HepG2 (cell line): ENCODE results near the gene ASCC2. TPM values are rescaled to one million over a fixed set of nuclear protein-coding genes. Genes with fewer than 3 reads are reported as not detected.

Source experiments
- GABPA ChIP-seq, 2 experiments: IDR thresholded peaks; 2 replicates each; pipeline ENCODE4 v1.6.1; 2011 to 2016; ENCODE audit warnings: low read depth in 2 of 2, low read length in 1 of 2, missing biosample characterization in 1 of 2, missing genetic modification characterization in 1 of 2
- HNF4A ChIP-seq: sonication (generic); formaldehyde crosslinking; IDR thresholded peaks from 2 replicates; pipeline ENCODE4 v1.4.0; 2020; ENCODE audit warnings: missing genetic modification reagents
- HNF4G ChIP-seq, 2 experiments: sonication (generic) in 1 of 2; formaldehyde crosslinking in 1 of 2; IDR thresholded peaks; 2 replicates each; pipeline versions ENCODE4 v1.4.0 to v1.6.1; 2011 to 2020; ENCODE audit warnings: borderline replicate concordance in 2 of 2, low read depth in 2 of 2, mild to moderate bottlenecking in 2 of 2, low read length in 1 of 2, missing genetic modification reagents in 1 of 2, moderate library complexity in 1 of 2
- HNRNPUL1 ChIP-seq: fragments of 200-400 bp; formaldehyde crosslinking; IDR thresholded peaks from 2 replicates; pipeline ENCODE4 v1.6.1; 2017; ENCODE audit warnings: low read depth, mild to moderate bottlenecking, low read length, moderate library complexity
- KDM3A ChIP-seq: IDR thresholded peaks from 2 replicates; pipeline ENCODE4 v1.6.1; 2018; ENCODE audit warnings: low read depth, missing compliant biosample characterization
- MEIS2 ChIP-seq: sonication (generic); formaldehyde crosslinking; IDR thresholded peaks from 2 replicates; pipeline ENCODE4 v1.9.0; 2021; ENCODE audit warnings: mild to moderate bottlenecking, missing genetic modification reagents
- PATZ1 ChIP-seq: sonication (generic); formaldehyde crosslinking; IDR thresholded peaks from 2 replicates; pipeline ENCODE4 v1.4.0; 2020; ENCODE audit warnings: missing genetic modification reagents
- SNAPC4 ChIP-seq: sonication (generic); formaldehyde crosslinking; IDR thresholded peaks from 2 replicates; pipeline ENCODE4 v1.4.0; 2020; ENCODE audit warnings: mild to moderate bottlenecking, missing genetic modification reagents
- ZNF138 ChIP-seq: sonication (generic); formaldehyde crosslinking; IDR thresholded peaks from 2 replicates; pipeline ENCODE4 v1.5.0; 2020; ENCODE audit warnings: mild to moderate bottlenecking, low read depth, missing genetic modification reagents
- ZNF260 ChIP-seq: sonication (generic); formaldehyde crosslinking; IDR thresholded peaks from 2 replicates; pipeline ENCODE4 v1.4.0; 2020; ENCODE audit warnings: missing genetic modification reagents, low read depth, mild to moderate bottlenecking, borderline replicate concordance
- ZNF564 ChIP-seq: sonication (generic); formaldehyde crosslinking; IDR thresholded peaks from 2 replicates; pipeline ENCODE4 v1.8.1; 2023; ENCODE audit warnings: mild to moderate bottlenecking, missing genetic modification reagents
- polyA plus RNA-seq, 8 experiments: library from polyadenylated mRNA; depleted of rRNA in 3 of 8; stranded (reverse) in 7 of 8; unstranded in 1 of 8; fragments of >200 nt; fragmentation: Illumina TruSeq in 4 of 8; extraction: Trizol in 4 of 8; gene quantifications; 2 replicates each; pipeline versions ENCODE4 v1.2.1 to v1.2.3, GENCODE V29; 2011 to 2016; ENCODE audit warnings: low read depth in 4 of 8, missing spikeins in 1 of 8, mixed read lengths in 1 of 8; ENCODE audit not compliant: insufficient read depth in 1 of 8
- total RNA-seq, 5 experiments: library from RNA; depleted of rRNA; stranded (reverse); fragments of >200 nt; fragmentation: Illumina TruSeq; extraction: Trizol; gene quantifications; 2 replicates each; pipeline ENCODE4 v1.2.3, GENCODE V29; 2016; ENCODE audit warnings: low read depth in 1 of 5
- TF ChIP-seq, protein P1 (sequence below): sonication (generic); formaldehyde crosslinking; IDR thresholded peaks from 2 replicates; pipeline ENCODE4 v1.8.0; 2022; ENCODE audit warnings: mild to moderate bottlenecking, missing genetic modification reagents, moderate library complexity
- TF ChIP-seq, protein P2 (sequence below): sonication (generic); formaldehyde crosslinking; IDR thresholded peaks from 2 replicates; pipeline ENCODE4 v1.5.0; 2020; ENCODE audit warnings: missing genetic modification reagents
- TF ChIP-seq, protein P3 (sequence below): sonication (generic); formaldehyde crosslinking; IDR thresholded peaks from 2 replicates; pipeline ENCODE4 v1.8.0; 2022; ENCODE audit warnings: missing genetic modification reagents, low read depth, mild to moderate bottlenecking, borderline replicate concordance
- TF ChIP-seq, protein P4 (sequence below): IDR thresholded peaks from 2 replicates; pipeline ENCODE4 v1.6.1; 2016; ENCODE audit warnings: low read depth

The ASCC2 gene
- total and polyA plus RNA-seq, 2 of the 13 experiments (the other 11 are each of a cell fraction or from before 2014, with no cell fraction given): 26.2 to 26.3 TPM

DNA sequence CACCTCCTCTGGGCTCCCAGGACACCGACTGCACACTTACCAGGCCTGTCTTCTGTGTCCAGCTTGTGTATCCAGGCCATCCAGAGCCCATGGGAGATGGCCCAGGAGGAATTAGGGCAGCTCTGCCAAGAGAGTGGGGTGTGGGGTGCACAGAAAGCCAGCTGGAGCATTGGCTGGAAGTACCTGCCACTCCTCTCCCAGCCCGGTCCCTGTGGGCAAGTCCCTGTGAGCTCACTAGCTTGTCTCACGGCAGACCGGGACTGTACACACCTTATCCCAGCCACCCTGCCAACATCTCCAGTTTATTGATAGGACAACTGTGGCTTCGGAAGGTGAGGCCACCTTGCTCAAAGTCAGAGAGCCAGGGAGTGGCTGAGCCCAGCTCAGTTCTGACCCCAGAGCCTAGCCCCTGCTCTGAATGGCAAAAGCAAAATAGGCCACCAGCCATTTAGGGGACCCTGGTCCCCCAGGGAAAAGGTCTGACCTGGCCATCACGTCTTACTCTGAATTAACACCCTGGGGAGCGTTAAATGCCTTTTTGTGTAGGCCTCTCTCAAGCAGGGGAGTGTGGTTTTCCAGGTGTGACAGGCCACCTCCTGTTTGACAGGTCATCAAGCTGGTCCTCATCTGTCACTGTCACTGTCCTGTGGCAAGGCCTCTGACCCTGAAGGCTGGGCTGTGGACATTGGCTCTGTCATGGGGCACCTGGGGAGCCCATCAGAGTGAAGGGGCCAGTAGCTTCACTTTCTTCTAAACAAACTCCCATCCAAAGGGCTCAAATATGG lies 55.8 kb downstream of the ASCC2 start (continued):
- TF ChIP-seq, protein P1, sequence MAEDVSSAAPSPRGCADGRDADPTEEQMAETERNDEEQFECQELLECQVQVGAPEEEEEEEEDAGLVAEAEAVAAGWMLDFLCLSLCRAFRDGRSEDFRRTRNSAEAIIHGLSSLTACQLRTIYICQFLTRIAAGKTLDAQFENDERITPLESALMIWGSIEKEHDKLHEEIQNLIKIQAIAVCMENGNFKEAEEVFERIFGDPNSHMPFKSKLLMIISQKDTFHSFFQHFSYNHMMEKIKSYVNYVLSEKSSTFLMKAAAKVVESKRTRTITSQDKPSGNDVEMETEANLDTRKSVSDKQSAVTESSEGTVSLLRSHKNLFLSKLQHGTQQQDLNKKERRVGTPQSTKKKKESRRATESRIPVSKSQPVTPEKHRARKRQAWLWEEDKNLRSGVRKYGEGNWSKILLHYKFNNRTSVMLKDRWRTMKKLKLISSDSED (CRISPR knock-in tag): no peak
- TF ChIP-seq ZNF260 (CRISPR knock-in tag): no peak
- peak; percentile 49 for TF ChIP-seq HNF4A (CRISPR knock-in tag)
- TF ChIP-seq KDM3A (CRISPR knock-in tag): no peak
- TF ChIP-seq, protein P2, sequence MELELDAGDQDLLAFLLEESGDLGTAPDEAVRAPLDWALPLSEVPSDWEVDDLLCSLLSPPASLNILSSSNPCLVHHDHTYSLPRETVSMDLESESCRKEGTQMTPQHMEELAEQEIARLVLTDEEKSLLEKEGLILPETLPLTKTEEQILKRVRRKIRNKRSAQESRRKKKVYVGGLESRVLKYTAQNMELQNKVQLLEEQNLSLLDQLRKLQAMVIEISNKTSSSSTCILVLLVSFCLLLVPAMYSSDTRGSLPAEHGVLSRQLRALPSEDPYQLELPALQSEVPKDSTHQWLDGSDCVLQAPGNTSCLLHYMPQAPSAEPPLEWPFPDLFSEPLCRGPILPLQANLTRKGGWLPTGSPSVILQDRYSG (CRISPR knock-in tag): no peak
- peak; percentile 22; the same call in 1 of the 2 replicates for TF ChIP-seq PATZ1 (CRISPR knock-in tag)
- TF ChIP-seq ZNF564 (CRISPR knock-in tag): no peak
- TF ChIP-seq, protein P3, sequence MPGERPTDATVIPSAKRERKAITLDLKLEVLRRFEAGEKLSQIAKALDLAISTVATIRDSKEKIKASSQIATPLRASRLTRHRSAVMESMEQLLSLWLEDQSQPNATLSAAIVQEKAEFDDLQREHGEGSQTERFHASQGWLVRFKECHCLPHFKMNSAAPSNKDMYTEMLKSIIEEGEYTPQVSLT (CRISPR knock-in tag): no peak
- TF ChIP-seq ZNF138: no peak
- no peak for TF ChIP-seq HNRNPUL1
- peak; percentile 100 for TF ChIP-seq MEIS2 (CRISPR knock-in tag)
- TF ChIP-seq, protein P4, sequence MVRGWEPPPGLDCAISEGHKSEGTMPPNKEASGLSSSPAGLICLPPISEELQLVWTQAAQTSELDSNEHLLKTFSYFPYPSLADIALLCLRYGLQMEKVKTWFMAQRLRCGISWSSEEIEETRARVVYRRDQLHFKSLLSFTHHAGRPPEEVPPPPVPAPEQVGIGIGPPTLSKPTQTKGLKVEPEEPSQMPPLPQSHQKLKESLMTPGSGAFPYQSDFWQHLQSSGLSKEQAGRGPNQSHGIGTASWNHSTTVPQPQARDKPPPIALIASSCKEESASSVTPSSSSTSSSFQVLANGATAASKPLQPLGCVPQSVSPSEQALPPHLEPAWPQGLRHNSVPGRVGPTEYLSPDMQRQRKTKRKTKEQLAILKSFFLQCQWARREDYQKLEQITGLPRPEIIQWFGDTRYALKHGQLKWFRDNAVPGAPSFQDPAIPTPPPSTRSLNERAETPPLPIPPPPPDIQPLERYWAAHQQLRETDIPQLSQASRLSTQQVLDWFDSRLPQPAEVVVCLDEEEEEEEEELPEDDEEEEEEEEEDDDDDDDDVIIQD (CRISPR knock-in tag): no peak
- no peak for TF ChIP-seq SNAPC4
- TF ChIP-seq HNF4G (IDR thresholded peaks at IDR 0.05; ENCODE audit: borderline replicate concordance, low read depth, low read length): no peak
- no peak for TF ChIP-seq HNF4G (CRISPR knock-in tag; IDR thresholded peaks at IDR 0.05; ENCODE audit: borderline replicate concordance, low read depth)
- TF ChIP-seq GABPA (IDR thresholded peaks at IDR 0.05; ENCODE audit: low read depth, low read length): no peak
- TF ChIP-seq GABPA (CRISPR knock-in tag; IDR thresholded peaks at IDR 0.05; ENCODE audit: low read depth): no peak
